ENCODE measurements around the gene OR1F1. TPM values are rescaled to one million over a fixed set of nuclear protein-coding genes. Genes with fewer than 3 reads are reported as not detected.

The OR1F1 gene
- total RNA-seq, 1 experiment from 2014 or later = 1.4 TPM

DNA sequence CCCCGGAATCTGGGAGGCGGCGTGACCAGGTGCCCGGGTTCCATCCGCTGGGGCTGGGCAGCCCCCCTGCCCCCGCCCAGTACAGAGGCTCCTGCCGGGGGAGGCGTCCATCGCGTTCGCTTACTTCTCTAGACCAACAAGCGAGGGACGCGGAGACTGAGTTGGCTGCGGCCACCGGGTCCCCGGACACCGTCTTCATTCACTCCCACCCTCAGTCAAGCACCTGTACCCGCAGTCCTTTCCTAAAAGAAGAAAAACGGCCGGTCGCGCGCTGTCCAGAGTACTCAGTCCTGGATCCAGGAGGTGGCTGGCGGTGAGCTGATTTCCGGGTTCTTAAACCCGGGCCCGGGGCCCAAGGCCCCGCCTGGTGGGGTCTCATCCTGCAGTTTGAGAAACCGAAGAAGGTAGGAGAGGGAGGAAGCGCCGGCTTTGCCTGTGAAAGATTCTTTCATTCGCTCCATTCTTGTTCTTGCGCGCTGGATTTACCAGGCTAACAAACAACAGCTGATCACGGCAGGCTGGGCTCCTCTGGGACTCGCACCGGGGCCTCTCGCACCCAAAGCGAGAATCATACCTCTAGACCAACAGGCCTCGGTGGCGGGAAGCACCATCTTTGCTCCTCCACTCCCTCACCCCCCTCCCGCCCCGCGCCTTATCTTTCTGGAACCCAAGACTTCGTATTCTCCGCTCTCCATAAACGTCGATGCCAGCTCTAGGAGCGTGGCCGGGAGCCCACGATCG lies 17.4 kb upstream of the OR1F1 start:
- peaks cover 11% of the 10 kb centered on the region for H3K4me1 ChIP-seq (replicated peaks; ENCODE audit: insufficient read depth)
- H3K9me3 ChIP-seq (ENCODE audit: insufficient read depth, low read depth) = no peaks in the 10 kb centered on the region
- TF ChIP-seq, protein P1, sequence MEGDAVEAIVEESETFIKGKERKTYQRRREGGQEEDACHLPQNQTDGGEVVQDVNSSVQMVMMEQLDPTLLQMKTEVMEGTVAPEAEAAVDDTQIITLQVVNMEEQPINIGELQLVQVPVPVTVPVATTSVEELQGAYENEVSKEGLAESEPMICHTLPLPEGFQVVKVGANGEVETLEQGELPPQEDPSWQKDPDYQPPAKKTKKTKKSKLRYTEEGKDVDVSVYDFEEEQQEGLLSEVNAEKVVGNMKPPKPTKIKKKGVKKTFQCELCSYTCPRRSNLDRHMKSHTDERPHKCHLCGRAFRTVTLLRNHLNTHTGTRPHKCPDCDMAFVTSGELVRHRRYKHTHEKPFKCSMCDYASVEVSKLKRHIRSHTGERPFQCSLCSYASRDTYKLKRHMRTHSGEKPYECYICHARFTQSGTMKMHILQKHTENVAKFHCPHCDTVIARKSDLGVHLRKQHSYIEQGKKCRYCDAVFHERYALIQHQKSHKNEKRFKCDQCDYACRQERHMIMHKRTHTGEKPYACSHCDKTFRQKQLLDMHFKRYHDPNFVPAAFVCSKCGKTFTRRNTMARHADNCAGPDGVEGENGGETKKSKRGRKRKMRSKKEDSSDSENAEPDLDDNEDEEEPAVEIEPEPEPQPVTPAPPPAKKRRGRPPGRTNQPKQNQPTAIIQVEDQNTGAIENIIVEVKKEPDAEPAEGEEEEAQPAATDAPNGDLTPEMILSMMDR (conservative IDR thresholded peaks at IDR 0.05) = no peak
- no peak for TF ChIP-seq EZH2 (IDR thresholded peaks at IDR 0.05; ENCODE audit: low read depth)
- H3K79me2 ChIP-seq (ENCODE audit: low read depth) = no peaks in the 10 kb centered on the region
- DNase-seq = no peak
- H3K9me2 ChIP-seq (ENCODE audit: insufficient read depth) = no peaks in the 10 kb centered on the region
- H3K27me3 ChIP-seq (ENCODE audit: insufficient read depth, low read depth) = no peaks in the 10 kb centered on the region
- POLR2A ChIA-PET (ENCODE audit: unreplicated experiment) = interaction anchor here (0.6 to 0.7 kb wide), 2 partner anchors 92 to 303 kb away, joined by 3 to 19 read pairs; no protein-coding TSS in a partner anchor
- no peak overlapping the region for H3K4me2 ChIP-seq
- H3F3A ChIP-seq (ENCODE audit: insufficient read depth, low read depth) = peaks cover 23% of the 10 kb centered on the region
- no peaks in the 10 kb centered on the region for H4K20me1 ChIP-seq (ENCODE audit: insufficient read depth)
- CTCF ChIA-PET = interaction anchor here (0.7 kb wide), 1 partner anchor 139 kb away, joined by 3 read pairs; no protein-coding TSS in a partner anchor
- intact Hi-C loops (cut with micrococcal nuclease; ENCODE audit: unreplicated experiment) = no loop called here
- no peaks in the 10 kb centered on the region for H3K36me3 ChIP-seq (ENCODE audit: low read depth)
- no TSS peak for BruUV-seq (replicated peaks)
- no peak overlapping the region for H3K4me3 ChIP-seq
- H3K27ac ChIP-seq = no peak overlapping the region
- H2AFZ ChIP-seq = no peak overlapping the region

DNA sequence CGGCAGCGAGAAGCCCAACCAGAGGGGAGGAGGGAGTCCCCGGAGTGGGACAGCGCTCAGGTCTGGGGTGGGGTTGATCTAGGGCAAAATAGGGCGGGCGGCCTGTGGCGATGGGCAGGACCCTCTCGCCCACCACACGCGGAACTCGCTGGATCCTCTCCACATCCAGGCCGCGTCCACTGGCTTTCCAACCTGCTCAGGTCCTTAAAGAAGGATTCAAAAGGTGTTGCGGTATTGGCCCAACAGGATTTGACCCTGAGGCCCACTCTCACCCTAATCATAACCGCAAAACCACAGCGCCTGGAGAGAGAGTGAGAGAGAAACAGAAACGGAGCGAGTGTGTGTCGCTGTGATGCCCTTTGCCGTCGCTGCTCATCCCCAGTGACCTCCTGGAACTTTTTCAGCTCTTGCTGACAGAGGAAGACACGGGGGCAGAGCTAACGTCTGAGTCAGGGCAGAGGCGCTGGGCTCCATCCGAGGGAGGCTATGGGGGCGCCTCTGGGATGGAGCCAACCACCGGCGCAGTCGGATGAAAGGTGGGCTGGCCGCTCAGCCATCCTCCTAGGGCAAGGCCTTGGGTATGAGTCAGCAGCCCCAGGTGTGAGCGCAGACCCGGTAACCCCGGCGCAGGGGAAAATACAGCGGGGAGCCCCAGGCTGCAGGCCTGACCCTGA lies 16.7 kb upstream of the OR1F1 start:
- H3K4me3 ChIP-seq = peak overlapping the region; percentile 25; the same call in 1 of the 2 replicates
- H3K9me2 ChIP-seq (ENCODE audit: insufficient read depth) = no peaks in the 10 kb centered on the region

More for the DNA sequence above, 16.7 kb upstream of the OR1F1 start:
- ChIA-PET CTCF (interaction anchor here (1.1 kb wide), 1 partner anchor 42 kb away, joined by 4 read pairs; no protein-coding TSS in a partner anchor), POLR2A (ENCODE audit: unreplicated experiment) (interaction anchor here (0.7 kb wide), 1 partner anchor 92 kb away, joined by 19 read pairs; no protein-coding TSS in a partner anchor)
- no peaks in the 10 kb centered on the region for H3K79me2 ChIP-seq (ENCODE audit: low read depth)
- no peaks in the 10 kb centered on the region for H3K9me3 ChIP-seq (ENCODE audit: insufficient read depth, low read depth)
- BruUV-seq (replicated peaks) = no TSS peak
- peaks cover 11% of the 10 kb centered on the region for H3K4me1 ChIP-seq (replicated peaks; ENCODE audit: insufficient read depth)
- no peak overlapping the region for H3K27ac ChIP-seq
- H4K20me1 ChIP-seq (ENCODE audit: insufficient read depth) = no peaks in the 10 kb centered on the region
- peak overlapping the region; percentile 74 for H3K4me2 ChIP-seq
- DNase-seq = peak in 1 of 2 experiments; percentile 52
- H3F3A ChIP-seq (ENCODE audit: insufficient read depth, low read depth) = peaks cover 28% of the 10 kb centered on the region
- H3K36me3 ChIP-seq (ENCODE audit: low read depth) = no peaks in the 10 kb centered on the region
- H2AFZ ChIP-seq = 0 out of 2 replicates have a peak overlapping the region, but pooled peaks have one; percentile 71
- no peaks in the 10 kb centered on the region for H3K27me3 ChIP-seq (ENCODE audit: insufficient read depth, low read depth)
- TF ChIP-seq, protein P1 (conservative IDR thresholded peaks at IDR 0.05) = no peak
- intact Hi-C loops (cut with micrococcal nuclease; ENCODE audit: unreplicated experiment) = no loop called here
